Measurements from ENCODE around the gene TIMM44. TPM values are rescaled to one million over a fixed set of nuclear protein-coding genes. Genes with fewer than 3 reads are reported as not detected.
A peak's percentile ranks its signal among the peaks of the same experiment; 100 is the strongest.

Gene TIMM44
- total RNA-seq, 1 donor from 2014 or later: 43.7 TPM

DNA sequence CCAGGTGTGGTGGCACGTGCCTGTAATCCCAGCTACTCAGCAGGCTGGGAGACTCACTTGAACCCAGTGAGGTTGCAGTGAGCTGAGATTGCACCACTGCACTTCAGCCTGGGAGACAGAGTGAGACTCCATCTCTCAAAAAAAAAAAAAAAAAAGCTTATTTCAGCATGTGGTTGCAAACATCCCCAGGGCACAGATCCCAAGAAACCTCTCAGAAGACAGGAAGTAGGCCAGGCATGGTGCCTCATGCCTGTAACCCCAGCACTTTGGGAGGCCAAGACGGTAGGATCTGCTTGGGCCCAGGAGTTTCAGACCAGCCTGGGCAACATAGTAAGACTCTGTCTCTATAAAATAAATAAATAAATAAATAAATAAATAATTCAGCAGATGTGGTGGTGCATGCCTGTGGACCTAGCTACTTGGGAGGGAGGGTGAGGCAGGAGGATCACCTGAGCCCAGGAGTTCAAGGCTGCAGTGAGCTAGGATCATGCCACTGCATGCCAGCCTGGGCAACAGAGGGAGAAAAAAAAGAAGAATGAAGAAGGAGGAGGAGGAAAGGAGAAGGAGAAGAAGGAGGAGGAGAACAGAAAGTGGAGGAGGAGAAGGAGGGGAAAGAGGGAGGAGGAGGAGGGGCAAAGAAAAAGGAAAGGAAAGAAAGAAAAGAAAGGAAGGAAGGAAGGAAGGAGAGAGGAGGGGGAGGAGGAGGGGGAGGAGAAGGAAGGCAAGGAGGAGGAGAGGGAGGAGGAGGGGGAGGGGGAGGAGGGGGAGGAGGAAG, 59.5 kb downstream of the TIMM44 start:
- Histone ChIP-seq H3K36me3 (no peaks in the 10 kb centered on the region), H3K9me3 (ENCODE audit: low read depth) (no peaks in the 10 kb centered on the region), H3K9ac (no peak overlapping the region), H3K79me2 (ENCODE audit: low read depth) (no peaks in the 10 kb centered on the region), H2AFZ (replicated peaks) (no peak overlapping the region), H3K4me2 (no peak overlapping the region), H3K27ac (no peak overlapping the region), H3K4me3 (no peak overlapping the region), H4K20me1 (ENCODE audit: low read depth) (no peaks in the 10 kb centered on the region), H3F3A (ENCODE audit: low read depth) (peaks cover 7% of the 10 kb centered on the region), H3K4me1 (no peaks in the 10 kb centered on the region), H3K27me3 (peaks cover 30% of the 10 kb centered on the region)
- H3K36me3 Mint-ChIP-seq: no peaks in the 10 kb centered on the region
- peaks cover 6% of the 10 kb centered on the region for H3K4me1 Mint-ChIP-seq
- peaks cover 3% of the 10 kb centered on the region for H3K9me3 Mint-ChIP-seq
- no peak overlapping the region for H3K4me3 Mint-ChIP-seq
- peaks cover 20% of the 10 kb centered on the region for H3K27me3 Mint-ChIP-seq (ENCODE audit: insufficient read depth, low read depth)
- no peak overlapping the region for H3K27ac Mint-ChIP-seq
- no peak for DNase-seq (ENCODE audit: low spot score)
- TF ChIP-seq CTCF (IDR thresholded peaks at IDR 0.05) (no peak), EZH2phosphoT487 (IDR thresholded peaks at IDR 0.05) (no peak), EZH2 (IDR thresholded peaks at IDR 0.05) (no peak)

DNA sequence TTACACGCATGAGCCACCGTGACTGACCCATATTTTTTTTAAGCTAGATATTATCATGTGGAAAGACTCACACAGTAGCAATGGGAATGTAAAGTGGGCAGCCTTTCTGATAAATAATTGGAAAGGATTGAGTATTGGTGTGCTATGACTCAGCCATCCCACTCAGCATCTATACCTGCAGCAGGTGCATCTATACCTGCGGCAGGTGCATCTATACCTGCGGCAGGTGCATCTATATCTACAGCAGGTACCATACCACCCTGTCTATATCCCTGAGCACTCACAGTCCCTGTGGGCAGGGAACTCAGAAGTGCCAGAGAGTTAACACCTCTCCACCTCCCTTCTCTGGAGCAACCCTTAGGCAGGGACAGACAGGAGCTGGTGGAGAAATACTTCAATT, 60.4 kb downstream of the TIMM44 start:
- no peak for DNase-seq (ENCODE audit: low spot score)
- Histone ChIP-seq H3K79me2 (ENCODE audit: low read depth) (no peaks in the 10 kb centered on the region), H3K27me3 (peaks cover 21% of the 10 kb centered on the region), H3K4me3 (no peak overlapping the region), H3K9me3 (ENCODE audit: low read depth) (no peaks in the 10 kb centered on the region), H2AFZ (replicated peaks) (no peak overlapping the region), H3K9ac (no peak overlapping the region), H3K4me1 (no peaks in the 10 kb centered on the region), H3K36me3 (no peaks in the 10 kb centered on the region), H3K27ac (no peak overlapping the region), H3F3A (ENCODE audit: low read depth) (peaks cover 7% of the 10 kb centered on the region), H4K20me1 (ENCODE audit: low read depth) (no peaks in the 10 kb centered on the region), H3K4me2 (no peak overlapping the region)
- H3K4me3 Mint-ChIP-seq: no peak overlapping the region
- H3K9me3 Mint-ChIP-seq: peaks cover 3% of the 10 kb centered on the region
- peaks cover 17% of the 10 kb centered on the region for H3K27me3 Mint-ChIP-seq (ENCODE audit: insufficient read depth, low read depth)
- H3K27ac Mint-ChIP-seq: no peak overlapping the region
- no peak for TF ChIP-seq EZH2 (IDR thresholded peaks at IDR 0.05)
- no peaks in the 10 kb centered on the region for H3K36me3 Mint-ChIP-seq
- H3K4me1 Mint-ChIP-seq: peaks cover 3% of the 10 kb centered on the region

DNA sequence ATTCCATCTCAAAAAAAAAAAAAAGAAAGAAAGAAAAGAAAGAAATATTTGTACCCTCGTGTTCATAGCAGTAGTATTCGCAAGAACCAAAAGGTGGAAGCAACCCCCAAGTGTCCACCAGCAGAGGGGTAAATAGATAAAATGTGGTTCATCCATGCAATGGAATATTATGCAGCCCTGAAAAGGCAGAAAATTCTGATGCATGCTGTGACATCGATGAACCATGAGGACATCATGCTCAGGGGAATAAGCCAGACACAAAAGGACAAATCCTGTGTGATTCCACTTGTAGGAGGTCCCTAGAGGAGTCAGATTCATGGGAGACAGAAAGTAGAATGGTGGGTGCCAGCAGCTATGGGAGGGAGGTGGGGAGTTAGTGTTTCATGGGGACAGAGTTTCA, 61.6 kb downstream of the TIMM44 start:
- peaks cover 3% of the 10 kb centered on the region for H3K9me3 Mint-ChIP-seq
- no peaks in the 10 kb centered on the region for H3K36me3 Mint-ChIP-seq
- DNase-seq (ENCODE audit: low spot score): no peak
- Histone ChIP-seq H2AFZ (replicated peaks) (no peak overlapping the region), H3K9ac (no peak overlapping the region), H3F3A (ENCODE audit: low read depth) (no peaks in the 10 kb centered on the region), H3K4me2 (no peak overlapping the region), H3K27me3 (peaks cover 11% of the 10 kb centered on the region), H3K4me1 (no peaks in the 10 kb centered on the region), H3K9me3 (ENCODE audit: low read depth) (no peaks in the 10 kb centered on the region), H4K20me1 (ENCODE audit: low read depth) (no peaks in the 10 kb centered on the region), H3K27ac (no peak overlapping the region), H3K36me3 (no peaks in the 10 kb centered on the region), H3K4me3 (no peak overlapping the region), H3K79me2 (ENCODE audit: low read depth) (no peaks in the 10 kb centered on the region)
- H3K27me3 Mint-ChIP-seq (ENCODE audit: insufficient read depth, low read depth): peaks cover 8% of the 10 kb centered on the region
- H3K27ac Mint-ChIP-seq: peak overlapping the region; percentile 6
- peaks cover 3% of the 10 kb centered on the region for H3K4me1 Mint-ChIP-seq
- TF ChIP-seq EZH2 (IDR thresholded peaks at IDR 0.05) (no peak), EZH2phosphoT487 (IDR thresholded peaks at IDR 0.05) (no peak), CTCF (IDR thresholded peaks at IDR 0.05) (no peak)
- H3K4me3 Mint-ChIP-seq: no peak overlapping the region

- no peak for TF ChIP-seq CTCF (IDR thresholded peaks at IDR 0.05)
- no peak for TF ChIP-seq EZH2phosphoT487 (IDR thresholded peaks at IDR 0.05)
- no peak for TF ChIP-seq EZH2 (IDR thresholded peaks at IDR 0.05)
These were observed 63.6 kb downstream of the TIMM44 start for GRCh38 chr19:7879836-7880235.

More at GRCh38 chr19:7879836-7880235, 63.6 kb downstream of the TIMM44 start:
- Mint-ChIP-seq H3K4me3 (no peak overlapping the region), H3K9me3 (peaks cover 3% of the 10 kb centered on the region), H3K27ac (no peak overlapping the region), H3K27me3 (ENCODE audit: insufficient read depth, low read depth) (peaks cover 6% of the 10 kb centered on the region), H3K36me3 (no peaks in the 10 kb centered on the region), H3K4me1 (peaks cover 1% of the 10 kb centered on the region)
- H3K4me3 ChIP-seq: no peak overlapping the region
- H3F3A ChIP-seq (ENCODE audit: low read depth): peaks cover 6% of the 10 kb centered on the region
- no peak overlapping the region for H3K27ac ChIP-seq
- no peaks in the 10 kb centered on the region for H3K27me3 ChIP-seq
- no peaks in the 10 kb centered on the region for H4K20me1 ChIP-seq (ENCODE audit: low read depth)
- no peak overlapping the region for H3K4me2 ChIP-seq
- no peaks in the 10 kb centered on the region for H3K36me3 ChIP-seq
- peak; percentile 41 for DNase-seq (ENCODE audit: low spot score)
- no peak overlapping the region for H3K9ac ChIP-seq
- peaks cover 2% of the 10 kb centered on the region for H3K4me1 ChIP-seq
- H3K79me2 ChIP-seq (ENCODE audit: low read depth): no peaks in the 10 kb centered on the region
- no peaks in the 10 kb centered on the region for H3K9me3 ChIP-seq (ENCODE audit: low read depth)
- H2AFZ ChIP-seq (replicated peaks): no peak overlapping the region
